Activated CD4-positive, alpha-beta T cell treated with anti-CD3 and anti-CD28 coated beads for 24 hours (primary cell): ENCODE data around the gene RHOH.

Experiments used
- DNase-seq, 2 donors: peaks; one replicate each; pipeline ENCODE4 v3.0.0-alpha.2; 2020; ENCODE audit warnings: low read depth in 2 of 2

The RHOH gene

GRCh38 chr4:40205259-40206198, 8.7 kb downstream of the RHOH start:
- DNase-seq, result no peak

DNA sequence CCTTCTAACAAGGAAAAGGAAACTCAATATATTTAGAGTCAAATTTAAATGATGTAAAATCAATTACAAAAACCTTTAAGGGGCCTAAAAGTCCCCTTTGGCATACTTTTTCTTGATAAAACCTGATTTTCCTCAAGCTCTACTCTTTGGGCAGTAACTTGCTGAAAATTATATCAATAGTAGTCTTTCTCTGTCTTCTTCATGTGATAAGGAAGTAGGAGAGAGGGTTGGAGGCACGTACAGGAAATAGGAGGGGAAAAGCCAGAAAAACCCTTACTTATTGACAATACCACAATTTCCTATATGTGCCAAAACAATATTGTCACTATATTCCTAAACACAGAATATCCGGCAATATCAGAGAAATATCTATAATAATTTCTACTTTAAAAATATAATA, 9.6 kb downstream of the RHOH start:
- DNase-seq, result no peak

DNA sequence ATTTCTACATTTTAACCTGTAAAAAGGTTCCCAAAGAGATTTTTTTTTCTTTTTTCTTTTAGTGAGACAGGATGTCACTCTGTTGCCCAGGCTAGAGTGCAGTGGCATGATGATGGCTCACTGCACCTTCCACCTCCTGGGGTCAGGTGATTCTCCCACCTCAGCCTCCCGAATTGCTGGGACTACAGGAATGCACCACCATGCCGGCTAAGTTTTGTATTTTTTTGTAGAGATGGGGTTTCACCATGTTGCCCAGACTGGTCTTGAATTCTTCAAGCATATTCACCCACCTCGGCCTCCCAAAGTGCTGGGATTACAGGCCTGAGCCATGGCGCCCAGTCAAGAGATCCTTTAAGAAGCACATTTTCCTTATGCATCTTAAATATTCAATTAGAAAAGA, 12.6 kb downstream of the RHOH start:
- no peak for DNase-seq

DNA sequence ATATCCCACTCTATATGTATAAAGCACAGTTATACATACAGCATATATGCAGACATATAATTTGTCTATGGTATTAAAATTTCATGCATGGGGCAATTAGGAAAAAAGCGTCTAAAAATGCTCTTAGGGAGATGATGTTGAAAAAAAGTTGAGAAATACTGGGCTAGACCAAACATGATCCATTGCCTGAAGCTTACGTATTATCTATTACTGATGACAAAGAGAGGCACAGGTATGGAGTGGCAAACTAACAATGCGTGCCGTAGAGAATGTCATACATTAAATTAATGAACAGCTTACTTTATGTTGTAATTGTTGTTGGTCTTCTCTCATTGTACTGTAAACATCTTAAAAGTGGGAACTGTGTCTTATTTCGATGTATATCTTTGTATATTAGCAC, 13.9 kb downstream of the RHOH start:
- DNase-seq, result no peak

DNA sequence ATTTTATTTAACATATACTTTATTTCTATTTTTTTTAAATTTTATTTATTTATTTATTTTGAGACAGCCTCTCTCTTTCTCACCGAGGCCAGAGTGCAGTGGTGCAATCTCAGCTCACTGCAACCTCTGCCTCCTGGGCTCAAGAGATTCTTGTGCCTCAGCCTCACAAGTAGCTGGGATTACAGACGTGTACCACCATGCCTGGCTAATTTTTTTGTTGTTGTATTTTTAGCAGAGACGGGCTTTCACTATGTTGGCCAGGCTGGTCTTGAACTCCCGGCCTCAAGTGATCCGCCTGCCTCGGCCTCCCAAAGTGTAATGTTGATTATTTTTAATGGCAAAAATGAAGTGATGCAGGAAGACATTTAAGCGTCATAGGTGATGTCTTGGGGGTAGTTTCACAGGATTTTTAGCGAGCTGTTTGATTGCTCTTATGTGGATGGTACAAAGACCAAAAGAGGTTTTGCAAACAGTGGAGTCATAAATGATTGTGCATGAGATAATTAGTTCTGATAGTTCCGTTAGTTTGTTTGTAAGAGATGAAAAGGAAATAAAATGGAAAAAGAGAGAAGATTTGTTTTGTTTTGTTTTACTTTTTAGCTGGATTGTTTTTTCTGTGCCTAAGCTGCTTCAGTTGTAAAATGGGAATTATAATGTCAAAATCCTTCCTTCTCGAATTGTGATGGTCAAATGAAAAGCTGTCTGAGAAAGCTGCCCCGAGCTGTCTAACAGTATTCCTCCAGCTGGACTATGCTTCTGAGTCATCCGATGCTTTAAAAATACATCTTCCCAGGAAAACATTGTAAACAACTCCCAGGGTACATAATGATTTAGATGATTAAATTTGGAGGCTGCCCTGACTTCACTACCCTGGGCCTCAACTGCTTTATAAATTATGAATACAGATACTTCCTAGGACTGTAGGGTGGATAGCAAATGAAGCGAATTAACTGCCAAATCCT, 14.7 kb downstream of the RHOH start:
- DNase-seq, result no peak

DNA sequence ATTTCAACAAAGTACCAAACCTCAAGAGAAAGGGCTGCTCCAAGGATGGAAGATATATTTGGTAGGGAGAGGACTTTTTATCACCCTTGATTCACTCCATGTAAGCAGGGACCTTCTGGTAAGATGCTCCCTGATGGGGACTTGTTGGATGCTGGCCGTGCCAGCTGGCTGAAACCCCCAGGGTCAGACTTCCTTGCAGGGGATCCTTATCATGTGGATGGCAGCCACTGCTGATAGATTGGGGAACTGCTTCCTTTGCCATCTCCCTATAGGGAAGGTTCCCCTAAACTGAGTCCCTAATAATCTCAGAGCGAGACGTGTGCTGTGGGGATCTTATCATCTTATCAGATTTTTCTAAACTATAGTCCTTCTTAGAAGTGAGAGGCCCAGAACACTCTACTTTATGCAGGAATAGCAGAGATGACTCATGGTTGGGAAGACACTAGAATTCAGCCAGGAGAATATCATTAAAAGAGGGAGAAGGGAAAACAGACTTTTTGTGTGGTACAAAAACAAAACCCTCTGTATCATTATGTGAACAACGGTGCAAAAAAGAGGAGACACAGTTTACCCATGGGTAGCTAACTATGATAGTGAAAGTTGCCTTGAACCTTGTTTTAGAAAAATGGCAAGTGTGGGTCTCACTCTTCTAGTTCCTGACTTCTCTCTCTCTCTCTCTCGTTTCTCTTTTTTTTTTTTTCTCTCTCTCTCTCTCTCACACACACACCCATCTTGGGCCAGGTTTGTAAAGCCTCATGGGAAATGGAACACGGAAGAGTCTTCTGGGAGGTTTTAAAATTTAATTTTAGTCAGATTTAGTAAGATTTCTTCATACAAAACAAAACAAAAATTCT, 16.1 kb downstream of the RHOH start:
- no peak for DNase-seq

DNA sequence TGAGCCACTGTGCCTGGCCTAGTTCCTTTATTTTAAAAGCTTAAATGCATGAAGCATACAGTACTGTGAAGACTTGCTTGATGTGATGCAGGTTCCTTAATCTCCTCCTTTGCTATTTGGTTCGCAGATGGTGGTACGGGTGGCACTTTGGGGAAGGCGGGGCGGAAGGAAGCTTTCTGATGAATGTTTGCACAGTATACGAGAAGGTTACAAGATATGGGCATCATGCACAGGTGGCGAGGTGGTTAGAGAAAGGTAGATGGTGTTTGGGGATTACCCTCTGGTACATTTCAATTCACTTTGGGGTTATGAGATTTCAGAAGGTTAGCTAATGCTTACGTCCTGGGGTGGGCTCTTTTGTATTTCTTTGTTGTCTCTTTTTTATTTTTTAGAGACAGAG, 17.2 kb downstream of the RHOH start:
- no peak for DNase-seq

DNA sequence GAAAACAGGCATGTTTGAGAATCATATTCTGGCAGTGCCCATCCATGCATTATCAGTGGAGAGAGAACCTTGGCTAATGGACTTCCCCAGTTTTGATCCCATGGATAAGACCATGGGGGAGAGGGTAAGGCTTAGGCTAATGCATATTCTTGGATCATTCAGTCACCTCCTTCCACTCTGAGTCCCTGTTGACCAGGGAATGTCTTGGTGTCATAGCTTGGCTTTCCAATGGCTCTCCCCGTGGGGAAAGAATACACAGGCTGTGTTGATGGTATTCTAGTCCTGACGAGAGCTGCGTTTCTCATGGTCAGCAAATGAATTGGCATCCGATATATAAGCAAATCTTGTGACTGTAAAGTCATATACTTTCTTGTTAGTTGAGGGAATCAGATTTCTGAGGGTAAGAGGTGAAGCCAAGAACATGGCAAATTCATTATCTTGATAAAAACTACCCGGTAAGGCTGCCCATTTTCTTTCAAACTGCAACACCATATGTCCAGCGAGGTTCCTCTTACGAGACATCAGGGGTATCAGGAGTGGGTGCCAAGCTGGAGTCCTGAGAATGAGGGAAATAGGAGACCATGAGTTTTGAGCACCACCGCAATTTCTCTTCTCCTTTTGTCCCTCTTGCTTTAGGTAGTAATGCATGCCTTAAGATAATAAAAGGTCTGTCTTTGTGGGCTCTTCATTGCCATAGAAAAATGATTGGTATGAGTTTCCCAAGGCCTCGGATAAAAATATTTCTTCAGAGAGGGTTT, 18.0 kb downstream of the RHOH start:
- DNase-seq, result no peak

- no peak for DNase-seq
These were observed 20.0 kb downstream of the RHOH start for GRCh38 chr4:40216622-40217366.

GRCh38 chr4:40221744-40222143, 24.9 kb downstream of the RHOH start:
- no peak for DNase-seq

DNA sequence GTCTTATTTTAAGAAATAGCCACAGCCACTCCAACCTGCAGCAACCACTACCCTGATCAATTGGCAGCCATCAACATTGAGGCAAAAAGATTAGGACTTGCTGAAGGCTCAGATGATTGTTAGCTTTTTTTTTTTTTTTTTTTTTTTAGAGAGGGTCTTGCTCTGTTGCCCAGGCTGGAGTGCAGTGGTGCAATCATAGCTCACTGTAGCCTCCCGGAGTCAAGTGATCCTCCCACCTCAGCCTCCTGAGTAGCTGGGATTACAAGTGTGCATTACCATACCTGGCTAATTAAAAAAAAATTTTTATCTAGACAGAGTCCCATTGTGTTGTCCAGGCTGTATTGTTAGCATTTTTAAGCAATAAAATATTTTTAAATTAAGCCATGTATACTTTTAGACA, 26.5 kb downstream of the RHOH start:
- no peak for DNase-seq

DNA sequence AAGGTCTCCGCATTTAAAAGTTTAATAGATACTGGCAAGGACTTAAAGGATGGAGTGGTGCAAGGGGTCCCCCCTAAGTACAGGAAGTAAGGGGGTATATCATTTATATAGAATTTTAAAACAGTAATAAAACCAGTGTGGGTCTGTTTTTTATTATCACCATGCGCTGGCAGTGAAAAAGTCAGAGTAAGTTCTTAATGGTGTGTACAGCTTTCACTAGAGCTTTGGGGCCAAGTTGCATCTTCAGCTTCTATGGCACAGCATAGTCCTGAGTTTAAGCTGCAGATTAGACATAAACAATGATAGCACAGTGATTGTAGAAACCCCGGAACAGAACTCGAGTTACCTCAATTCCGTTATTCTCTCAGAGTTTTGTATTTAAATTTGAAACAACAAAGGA, 27.6 kb downstream of the RHOH start:
- no peak for DNase-seq

DNA sequence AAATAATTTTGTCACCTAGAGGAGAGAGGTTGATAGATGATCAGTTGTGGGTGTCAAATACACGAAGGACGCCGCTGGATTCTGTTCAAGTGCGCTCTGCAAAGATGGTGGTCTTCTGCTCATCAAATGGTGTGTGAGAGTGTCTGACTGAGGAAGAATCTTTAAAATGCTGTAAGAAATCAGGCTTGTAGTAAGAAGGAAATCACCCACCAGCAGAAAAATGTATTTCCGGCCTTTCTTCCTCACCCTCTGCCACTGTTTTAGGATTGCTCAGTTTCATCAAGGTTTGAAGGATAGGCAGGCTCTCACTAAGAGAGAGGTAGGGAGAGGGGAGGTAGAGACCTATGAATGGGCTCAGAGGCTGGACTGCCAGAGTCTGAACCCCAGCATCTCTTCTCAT, 28.7 kb downstream of the RHOH start:
- no peak for DNase-seq

GRCh38 chr4:40227284-40227683, 30.5 kb downstream of the RHOH start:
- DNase-seq, result peak in 1 of 2 donors; percentile 65

GRCh38 chr4:40228497-40229365, 31.9 kb downstream of the RHOH start:
- no peak for DNase-seq

GRCh38 chr4:40231316-40231863, 34.6 kb downstream of the RHOH start:
- no peak for DNase-seq

GRCh38 chr4:40232610-40233009, 35.8 kb downstream of the RHOH start:
- DNase-seq, result no peak

- DNase-seq, result no peak
These were observed 36.4 kb downstream of the RHOH start for GRCh38 chr4:40233227-40233626.

GRCh38 chr4:40234519-40235039, 37.7 kb downstream of the RHOH start:
- no peak for DNase-seq
